Bronchial epithelial cell (primary cell): ENCODE data around the gene MST1. TPM values are rescaled to one million over a fixed set of nuclear protein-coding genes. Genes with fewer than 3 reads are reported as not detected.

ENCODE experiments used
- DNase-seq: peaks from one replicate; pipeline ENCODE4 v3.0.0-alpha.2; 2010; ENCODE audit warnings: low read depth
- FAIRE-seq: peaks from 2 replicates; lab custom pipeline; 2011; peaks lifted over from hg19 to GRCh38; lab: Jason Lieb, UNC
- H3K27me3 ChIP-seq: 2 replicates; pipeline ENCODE4 v1.5.1; 2011; ENCODE audit warnings: low read length; ENCODE audit not compliant: control insufficient read depth, insufficient read depth
- H3K36me3 ChIP-seq: 2 replicates; pipeline ENCODE4 v1.5.1; 2011; ENCODE audit warnings: low read length; ENCODE audit not compliant: control insufficient read depth, insufficient read depth
- H3K4me3 ChIP-seq: 2 replicates; pipeline ENCODE4 v1.5.1; 2011; ENCODE audit warnings: mild to moderate bottlenecking, low read depth, low read length, control low read depth
- CTCF ChIP-seq: IDR thresholded peaks from 2 replicates; pipeline ENCODE4 v1.5.1; 2011; ENCODE audit warnings: mild to moderate bottlenecking, moderate library complexity, low read length, control low read depth, inconsistent platforms; ENCODE audit not compliant: insufficient read depth, severe bottlenecking
- total RNA-seq: library from RNA; depleted of rRNA; stranded (reverse); fragments of >200 nt; gene quantifications from 2 replicates; pipeline ENCODE4 v1.2.1, GENCODE V29; 2014

MST1 gene
- total RNA-seq, 1 donor from 2014 or later, result 4.7 TPM

DNA sequence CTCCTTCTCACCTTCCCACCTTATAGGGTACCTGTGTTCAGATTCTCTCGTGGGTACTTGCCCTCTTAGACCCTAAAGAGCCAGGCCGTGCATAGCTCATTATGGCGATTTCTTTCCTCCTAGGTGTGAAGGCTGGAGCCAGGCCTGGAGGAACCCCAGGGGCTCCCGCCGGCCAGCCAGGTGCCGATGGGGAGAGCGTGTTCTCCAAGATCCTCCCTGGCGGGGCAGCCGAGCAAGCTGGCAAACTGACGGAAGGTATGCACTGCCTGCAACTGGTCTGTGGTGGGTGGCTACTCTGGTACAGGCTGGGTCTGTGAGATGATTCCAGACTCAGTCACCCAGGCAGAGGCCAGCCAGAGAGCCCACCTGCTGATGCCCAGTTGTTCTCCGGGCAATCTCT, 25.0 kb downstream of the MST1 start:
- Histone ChIP-seq H3K36me3 (no peaks in the 10 kb centered on the region), H3K27me3 (no peaks in the 10 kb centered on the region), H3K4me3 (no peak overlapping the region)
- TF ChIP-seq CTCF, result no peak
- FAIRE-seq (no peak), DNase-seq (no peak)

DNA sequence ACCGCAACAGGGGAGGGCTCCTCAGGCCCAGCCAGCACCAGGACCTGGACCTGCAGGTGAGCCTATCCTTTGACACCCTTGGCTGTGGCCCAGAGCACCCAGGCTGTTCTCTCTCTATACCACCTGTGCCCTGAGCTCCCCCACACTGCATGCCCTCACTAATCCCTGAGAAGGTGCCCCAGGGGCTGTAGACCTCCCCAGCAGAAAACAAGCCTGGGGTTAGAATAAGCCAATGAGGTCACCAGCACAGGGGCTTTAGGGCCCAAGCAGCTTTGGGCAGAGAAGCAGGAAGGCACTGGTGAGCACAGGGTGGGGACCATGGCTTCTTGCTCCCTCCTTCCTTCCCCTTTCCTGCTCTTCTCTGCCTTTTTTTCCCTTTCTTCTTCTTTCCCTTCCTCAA, 25.4 kb downstream of the MST1 start:
- TF ChIP-seq CTCF, result no peak
- FAIRE-seq (no peak), DNase-seq (no peak)
- no peaks in the 10 kb centered on the region for H3K36me3 ChIP-seq
- H3K4me3 ChIP-seq, result no peak overlapping the region
- H3K27me3 ChIP-seq, result no peaks in the 10 kb centered on the region

GRCh38 chr3:49662720-49663413, 26.4 kb downstream of the MST1 start:
- Histone ChIP-seq H3K4me3 (no peak overlapping the region), H3K27me3 (no peaks in the 10 kb centered on the region), H3K36me3 (no peaks in the 10 kb centered on the region)
- DNase-seq (no peak), FAIRE-seq (no peak)
- no peak for TF ChIP-seq CTCF

DNA sequence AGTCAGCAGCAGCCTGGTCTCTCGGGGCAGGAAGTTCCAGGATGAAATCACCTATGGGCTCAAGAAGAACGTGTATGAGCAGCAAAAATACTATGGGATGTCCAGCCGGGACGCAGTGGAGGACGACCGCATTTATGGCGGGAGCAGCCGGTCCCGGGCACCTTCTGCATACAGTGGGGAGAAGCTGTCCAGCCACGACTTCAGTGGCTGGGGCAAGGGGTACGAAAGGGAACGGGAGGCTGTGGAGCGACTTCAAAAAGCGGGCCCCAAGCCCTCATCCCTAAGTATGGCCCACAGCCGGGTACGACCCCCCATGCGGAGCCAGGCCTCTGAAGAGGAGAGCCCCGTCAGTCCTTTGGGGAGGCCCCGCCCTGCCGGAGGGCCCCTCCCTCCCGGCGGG, 27.3 kb downstream of the MST1 start:
- Histone ChIP-seq H3K27me3 (no peaks in the 10 kb centered on the region), H3K4me3 (no peak overlapping the region), H3K36me3 (no peaks in the 10 kb centered on the region)
- no peak for TF ChIP-seq CTCF
- no peak for FAIRE-seq
- no peak for DNase-seq

DNA sequence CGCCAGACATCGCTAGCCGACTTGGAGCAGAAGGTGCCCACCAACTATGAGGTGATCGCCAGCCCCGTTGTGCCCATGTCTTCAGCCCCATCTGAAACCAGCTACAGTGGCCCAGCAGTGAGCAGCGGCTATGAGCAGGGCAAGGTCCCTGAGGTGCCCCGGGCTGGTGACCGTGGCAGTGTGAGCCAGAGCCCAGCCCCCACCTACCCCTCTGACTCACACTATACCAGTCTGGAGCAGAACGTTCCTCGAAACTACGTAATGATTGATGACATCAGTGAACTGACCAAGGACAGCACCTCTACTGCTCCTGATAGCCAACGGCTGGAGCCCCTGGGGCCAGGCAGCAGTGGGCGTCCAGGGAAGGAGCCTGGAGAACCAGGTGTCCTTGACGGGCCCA, 28.0 kb downstream of the MST1 start:
- TF ChIP-seq CTCF, result no peak
- H3K36me3 ChIP-seq, result no peaks in the 10 kb centered on the region
- FAIRE-seq, result no peak
- no peak overlapping the region for H3K4me3 ChIP-seq
- H3K27me3 ChIP-seq, result no peaks in the 10 kb centered on the region
- no peak for DNase-seq

- Histone ChIP-seq H3K4me3 (no peak overlapping the region), H3K27me3 (no peaks in the 10 kb centered on the region), H3K36me3 (no peaks in the 10 kb centered on the region)
- TF ChIP-seq CTCF, result no peak
- DNase-seq (no peak), FAIRE-seq (peak; percentile 60)
These were observed 29.5 kb downstream of the MST1 start for GRCh38 chr3:49659756-49660155.
